ENCODE data around the gene APOA4. TPM values are rescaled to one million over a fixed set of nuclear protein-coding genes. Genes with fewer than 3 reads are reported as not detected.

Gene APOA4
- total and polyA plus RNA-seq, 9 of the 15 experiments (the other 6 are each of a cell fraction or from before 2014, with no cell fraction given): 0.07 TPM; not detected in 8

DNA sequence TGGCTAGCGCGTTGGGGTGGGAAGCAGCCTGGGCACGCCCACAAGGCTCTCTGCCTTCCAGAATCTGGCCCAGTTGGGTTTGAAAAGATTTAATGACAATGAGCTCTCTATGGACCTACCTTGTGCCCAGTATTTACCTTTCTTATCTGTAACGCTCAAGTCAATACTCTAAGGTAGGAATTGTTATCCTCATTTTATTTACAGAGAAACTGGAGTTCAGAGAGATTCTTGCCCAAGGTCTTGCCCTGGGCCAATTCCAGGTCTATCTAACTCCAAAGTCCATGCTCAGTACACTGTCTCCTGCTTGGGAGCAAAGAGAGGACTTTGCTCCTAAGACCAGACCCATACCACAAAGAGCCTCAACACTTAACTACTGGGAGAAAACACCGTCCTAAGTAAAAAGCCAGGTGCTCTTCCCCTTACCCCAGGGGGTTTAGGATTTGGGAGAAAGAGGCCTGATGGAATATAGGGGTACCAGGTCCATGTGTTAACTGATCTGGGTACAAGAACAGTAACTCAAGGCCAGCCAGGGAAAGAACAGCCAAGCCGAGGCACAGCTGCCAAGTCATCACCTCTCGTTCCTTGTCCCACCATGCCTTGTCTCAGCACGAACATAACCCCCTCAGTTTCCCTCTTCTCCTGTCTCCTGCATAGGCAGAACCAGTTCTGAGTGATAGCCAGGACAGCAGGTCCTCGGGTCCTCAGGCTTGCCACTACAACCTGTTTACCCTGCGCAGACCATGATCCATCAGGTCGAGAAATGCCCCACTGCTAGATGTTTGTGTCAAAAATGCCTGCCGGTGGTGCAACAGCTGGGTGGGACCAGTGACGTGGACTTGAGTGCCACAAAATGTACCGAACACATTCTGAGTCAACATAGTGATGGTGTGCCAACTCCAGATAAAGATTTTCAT is 14.6 kb downstream of the APOA4 start (continued):
- TF ChIP-seq ZNF408 (CRISPR knock-in tag; IDR thresholded peaks at IDR 0.05; ENCODE audit: low read depth) (no peak), SIN3B (IDR thresholded peaks at IDR 0.05; ENCODE audit: low read depth) (no peak), PTBP1 (IDR thresholded peaks at IDR 0.05; ENCODE audit: low read depth, low read length) (no peak), PHF21A (IDR thresholded peaks at IDR 0.05; ENCODE audit: borderline replicate concordance, low read depth) (no peak)
- TF ChIP-seq, protein P1, sequence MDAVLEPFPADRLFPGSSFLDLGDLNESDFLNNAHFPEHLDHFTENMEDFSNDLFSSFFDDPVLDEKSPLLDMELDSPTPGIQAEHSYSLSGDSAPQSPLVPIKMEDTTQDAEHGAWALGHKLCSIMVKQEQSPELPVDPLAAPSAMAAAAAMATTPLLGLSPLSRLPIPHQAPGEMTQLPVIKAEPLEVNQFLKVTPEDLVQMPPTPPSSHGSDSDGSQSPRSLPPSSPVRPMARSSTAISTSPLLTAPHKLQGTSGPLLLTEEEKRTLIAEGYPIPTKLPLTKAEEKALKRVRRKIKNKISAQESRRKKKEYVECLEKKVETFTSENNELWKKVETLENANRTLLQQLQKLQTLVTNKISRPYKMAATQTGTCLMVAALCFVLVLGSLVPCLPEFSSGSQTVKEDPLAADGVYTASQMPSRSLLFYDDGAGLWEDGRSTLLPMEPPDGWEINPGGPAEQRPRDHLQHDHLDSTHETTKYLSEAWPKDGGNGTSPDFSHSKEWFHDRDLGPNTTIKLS (IDR thresholded peaks at IDR 0.05; ENCODE audit: borderline replicate concordance, low read depth): no peak

DNA sequence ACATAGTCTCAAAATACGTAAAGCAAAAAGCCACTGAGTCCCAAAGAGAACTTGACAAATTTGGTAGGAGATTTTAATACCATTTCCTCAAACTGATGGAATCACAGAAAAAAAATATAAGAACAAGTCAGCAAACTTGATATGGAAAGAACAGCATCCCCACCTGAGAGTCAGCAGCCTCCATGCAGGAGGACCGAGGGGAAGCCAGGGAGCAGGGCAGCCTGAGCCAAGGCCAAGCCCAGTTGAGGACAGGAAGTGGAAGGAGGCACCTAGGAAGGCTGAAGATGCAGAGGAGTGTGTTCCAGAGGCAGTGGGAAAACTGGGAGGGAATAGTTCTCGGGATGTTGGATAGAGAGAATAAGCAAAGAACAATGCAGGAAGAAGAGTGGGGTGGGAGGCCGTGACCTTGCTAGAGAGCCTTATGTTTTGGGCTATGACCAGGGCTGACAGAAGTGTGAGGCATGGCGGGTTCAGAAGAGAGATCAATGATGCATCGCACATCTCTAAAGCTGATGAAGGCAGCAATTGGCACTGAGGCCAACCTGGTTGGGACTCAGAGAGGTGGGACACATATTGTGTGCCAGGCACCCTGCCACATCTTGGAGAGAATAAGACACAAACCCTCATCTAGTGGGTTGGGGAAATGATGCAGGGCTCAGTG is 15.4 kb downstream of the APOA4 start:
- ATAC-seq (no peak; the same call in 2 of the 3 replicates), DNase-seq (ENCODE audit: extremely low read depth in 1 of 4, low spot score in 3 of 4) (no peak), FAIRE-seq (no peak)
- H3K9me3 ChIP-seq (replicated peaks; ENCODE audit: control insufficient read depth, insufficient read depth, low read depth, low read length): no peaks in the 10 kb centered on the region
- ChIA-PET CTCF (ENCODE audit: low intra/inter-chr PET ratio) (no interaction called here), POLR2A (no interaction called here)
- no peaks in the 10 kb centered on the region for H3K36me3 ChIP-seq (ENCODE audit: control insufficient read depth, insufficient read depth, low read length)
- H3K9me1 ChIP-seq (ENCODE audit: control insufficient read depth, insufficient read depth, low read length): no peaks in the 10 kb centered on the region
- H3K4me1 ChIP-seq (replicated peaks in 1 of 2; ENCODE audit: control insufficient read depth in 2 of 2, insufficient read depth in 2 of 2, low read length in 2 of 2): no peaks in the 10 kb centered on the region; a peak in 1 of 5 replicates
- H4K20me1 ChIP-seq (replicated peaks; ENCODE audit: control insufficient read depth, insufficient read depth, low read length): no peaks in the 10 kb centered on the region; the same call in 1 of the 2 replicates
- no peaks in the 10 kb centered on the region for H3K79me2 ChIP-seq (ENCODE audit: control insufficient read depth, insufficient read depth, low read length)
- H3K4me2 ChIP-seq (ENCODE audit: insufficient read depth, low read length): no peak overlapping the region
- in situ Hi-C loops (cut with MboI): no loop called here
- WGBS (ENCODE audit: insufficient coverage, low coverage, missing lambda C conversion rate): 16% methylated on average over 6 of the region's 6 CpGs
- H2AFZ ChIP-seq (ENCODE audit: low read depth, low read length): no peak overlapping the region
- no peak overlapping the region for H3K4me3 ChIP-seq
- intact Hi-C loops (cut with micrococcal nuclease): no loop called here
- no peak overlapping the region for H3K9ac ChIP-seq (ENCODE audit: insufficient read depth in 1 of 2, low read depth in 2 of 2, low read length in 2 of 2)
- BruUV-seq (replicated peaks): no TSS peak
- H3K27me3 ChIP-seq (ENCODE audit: control insufficient read depth in 2 of 2, insufficient read depth in 2 of 2, low read length in 2 of 2): peaks cover 4 to 14% of the 10 kb centered on the region in 2 experiments; a peak in 4 of 5 replicates
- no peak overlapping the region for H3K27ac ChIP-seq (ENCODE audit: extremely low read depth, low read depth, low read length)
- TF ChIP-seq HOXB6 (CRISPR knock-in tag; IDR thresholded peaks at IDR 0.05; ENCODE audit: borderline replicate concordance): no peak
- TF ChIP-seq, protein P2, sequence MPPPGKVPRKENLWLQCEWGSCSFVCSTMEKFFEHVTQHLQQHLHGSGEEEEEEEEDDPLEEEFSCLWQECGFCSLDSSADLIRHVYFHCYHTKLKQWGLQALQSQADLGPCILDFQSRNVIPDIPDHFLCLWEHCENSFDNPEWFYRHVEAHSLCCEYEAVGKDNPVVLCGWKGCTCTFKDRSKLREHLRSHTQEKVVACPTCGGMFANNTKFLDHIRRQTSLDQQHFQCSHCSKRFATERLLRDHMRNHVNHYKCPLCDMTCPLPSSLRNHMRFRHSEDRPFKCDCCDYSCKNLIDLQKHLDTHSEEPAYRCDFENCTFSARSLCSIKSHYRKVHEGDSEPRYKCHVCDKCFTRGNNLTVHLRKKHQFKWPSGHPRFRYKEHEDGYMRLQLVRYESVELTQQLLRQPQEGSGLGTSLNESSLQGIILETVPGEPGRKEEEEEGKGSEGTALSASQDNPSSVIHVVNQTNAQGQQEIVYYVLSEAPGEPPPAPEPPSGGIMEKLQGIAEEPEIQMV (tag; conservative IDR thresholded peaks at IDR 0.05; ENCODE audit: low read depth): peak; percentile 87
- TF ChIP-seq, protein P3, sequence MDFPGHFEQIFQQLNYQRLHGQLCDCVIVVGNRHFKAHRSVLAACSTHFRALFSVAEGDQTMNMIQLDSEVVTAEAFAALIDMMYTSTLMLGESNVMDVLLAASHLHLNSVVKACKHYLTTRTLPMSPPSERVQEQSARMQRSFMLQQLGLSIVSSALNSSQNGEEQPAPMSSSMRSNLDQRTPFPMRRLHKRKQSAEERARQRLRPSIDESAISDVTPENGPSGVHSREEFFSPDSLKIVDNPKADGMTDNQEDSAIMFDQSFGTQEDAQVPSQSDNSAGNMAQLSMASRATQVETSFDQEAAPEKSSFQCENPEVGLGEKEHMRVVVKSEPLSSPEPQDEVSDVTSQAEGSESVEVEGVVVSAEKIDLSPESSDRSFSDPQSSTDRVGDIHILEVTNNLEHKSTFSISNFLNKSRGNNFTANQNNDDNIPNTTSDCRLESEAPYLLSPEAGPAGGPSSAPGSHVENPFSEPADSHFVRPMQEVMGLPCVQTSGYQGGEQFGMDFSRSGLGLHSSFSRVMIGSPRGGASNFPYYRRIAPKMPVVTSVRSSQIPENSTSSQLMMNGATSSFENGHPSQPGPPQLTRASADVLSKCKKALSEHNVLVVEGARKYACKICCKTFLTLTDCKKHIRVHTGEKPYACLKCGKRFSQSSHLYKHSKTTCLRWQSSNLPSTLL (IDR thresholded peaks at IDR 0.05): peak; percentile 69
- TF ChIP-seq ZNF830 (CRISPR knock-in tag; IDR thresholded peaks at IDR 0.05): no peak
- TF ChIP-seq ZFP1 (CRISPR knock-in tag; IDR thresholded peaks at IDR 0.05): no peak
